Measurements from ENCODE around the gene BCL2. TPM values are rescaled to one million over a fixed set of nuclear protein-coding genes. Genes with fewer than 3 reads are reported as not detected.

Gene BCL2
- polyA plus RNA-seq, 1 of the 3 experiments (the other 2 are of a cell fraction) = 1.5 TPM

GRCh38 chr18:63272638-63273037, 46.9 kb downstream of the BCL2 start:
- H2AFZ ChIP-seq (ENCODE audit: low read depth) = no peak overlapping the region
- H3K9me3 ChIP-seq = no peaks in the 10 kb centered on the region
- no peak overlapping the region for H3K9ac ChIP-seq
- ChIA-PET CTCF (interaction anchor here (1.2 to 2.1 kb wide), 8 partner anchors 10 to 256 kb away, joined by 3 to 6 read pairs (median 4); no protein-coding TSS in a partner anchor), POLR2A (no interaction called here)
- H3F3A ChIP-seq (replicated peaks; ENCODE audit: insufficient read depth) = peaks cover 5% of the 10 kb centered on the region
- H3K4me2 ChIP-seq = no peak overlapping the region
- peaks cover 0 to 32% of the 10 kb centered on the region in 2 experiments; a peak in 2 of 4 replicates for H3K4me1 ChIP-seq (ENCODE audit: control insufficient read depth in 1 of 2, insufficient read depth in 2 of 2, low read depth in 1 of 2, low read length in 1 of 2)
- no peak overlapping the region for H3K4me3 ChIP-seq (ENCODE audit: low read depth in 2 of 2, low read length in 1 of 2)
- no peaks in the 10 kb centered on the region for H3K27me3 ChIP-seq (ENCODE audit: insufficient read depth)
- no peaks in the 10 kb centered on the region for H4K20me1 ChIP-seq (ENCODE audit: insufficient read depth)
- peak; percentile 50 for DNase-seq
- no peaks in the 10 kb centered on the region for H3K9me2 ChIP-seq
- H3K79me2 ChIP-seq (ENCODE audit: insufficient read depth) = no peaks in the 10 kb centered on the region
- no peaks in the 10 kb centered on the region for H3K36me3 ChIP-seq (replicated peaks in 1 of 2; ENCODE audit: control insufficient read depth in 1 of 2, insufficient read depth in 2 of 2, low read length in 1 of 2)
- peak overlapping the region in 1 of 2 experiments; percentile 98; a peak in 2 of 4 replicates for H3K27ac ChIP-seq (ENCODE audit: low read depth in 2 of 2, low read length in 1 of 2)
- WGBS (ENCODE audit: low lambda C conversion rate) = 24% methylated on average over 1 of the region's 1 CpG
- TF ChIP-seq NFIC (IDR thresholded peaks at IDR 0.05; ENCODE audit: borderline replicate concordance) = no peak
- no peak for TF ChIP-seq ZBTB33 (IDR thresholded peaks at IDR 0.05; ENCODE audit: borderline replicate concordance, low read depth)
- TF ChIP-seq CTCF (IDR thresholded peaks at IDR 0.05) = no peak
- TF ChIP-seq PBX3 (IDR thresholded peaks at IDR 0.05) = no peak
- TF ChIP-seq MXI1 (IDR thresholded peaks at IDR 0.05; ENCODE audit: low read depth, low read length) = peak; percentile 66; the same call in 1 of the 2 replicates
- TF ChIP-seq IRF3 (IDR thresholded peaks at IDR 0.05; ENCODE audit: low read depth, low read length) = no peak
- TF ChIP-seq ELF1 (IDR thresholded peaks at IDR 0.05) = no peak
- no peak for TF ChIP-seq MAX (IDR thresholded peaks at IDR 0.05; ENCODE audit: low read depth)
- no peak for TF ChIP-seq POLR2AphosphoS5 (IDR thresholded peaks at IDR 0.05; ENCODE audit: low read depth, low read length)
- TF ChIP-seq USF2 (IDR thresholded peaks at IDR 0.05; ENCODE audit: borderline replicate concordance, low read depth, low read length) = no peak
- no peak for TF ChIP-seq TAF1 (IDR thresholded peaks at IDR 0.05; ENCODE audit: borderline replicate concordance, low read depth, low read length)
- TF ChIP-seq NRF1 (IDR thresholded peaks at IDR 0.05; ENCODE audit: low read depth, low read length) = no peak
- peak; percentile 78 for TF ChIP-seq GATA2 (CRISPR knock-in tag; IDR thresholded peaks at IDR 0.05)
- no peak for TF ChIP-seq SMC3 (IDR thresholded peaks at IDR 0.05; ENCODE audit: low read depth, low read length)
- TF ChIP-seq CHD2 (IDR thresholded peaks at IDR 0.05; ENCODE audit: low read length, partially characterized antibody) = peak; percentile 51
- TF ChIP-seq FOXM1 (IDR thresholded peaks at IDR 0.05; ENCODE audit: low read depth) = no peak
- TF ChIP-seq RCOR1 (IDR thresholded peaks at IDR 0.05; ENCODE audit: low read length) = peak; percentile 76; the same call in 1 of the 2 replicates
- TF ChIP-seq TCF12 (IDR thresholded peaks at IDR 0.05) = peak; percentile 45; the same call in 1 of the 2 replicates
- TF ChIP-seq TEAD4 (IDR thresholded peaks at IDR 0.05; ENCODE audit: borderline replicate concordance, insufficient read depth) = peak; percentile 47; the same call in 1 of the 2 replicates
- no peak for TF ChIP-seq JUND (IDR thresholded peaks at IDR 0.05)
- no peak for TF ChIP-seq YY1 (IDR thresholded peaks at IDR 0.05; ENCODE audit: low read depth)
- peak; percentile 26; the same call in 1 of the 2 replicates for TF ChIP-seq RAD21 (IDR thresholded peaks at IDR 0.05; ENCODE audit: low read length)
- TF ChIP-seq SIN3A (IDR thresholded peaks at IDR 0.05; ENCODE audit: borderline replicate concordance, low read depth, low read length) = no peak
- TF ChIP-seq FOSL2 (IDR thresholded peaks at IDR 0.05; ENCODE audit: borderline replicate concordance, low read depth) = no peak
- no peak for TF ChIP-seq EZH2phosphoT487 (IDR thresholded peaks at IDR 0.05; ENCODE audit: borderline replicate concordance, low read depth)
- peak; percentile 77 for TF ChIP-seq FOXJ3 (CRISPR knock-in tag; IDR thresholded peaks at IDR 0.05)
- TF ChIP-seq USF1 (IDR thresholded peaks at IDR 0.05; ENCODE audit: borderline replicate concordance, low read depth) = no peak
- no peak for TF ChIP-seq MEF2A (IDR thresholded peaks at IDR 0.05; ENCODE audit: borderline replicate concordance, low read depth)

All from SK-N-SH (cell line).